ENCODE results near the gene EXOC2. TPM values are rescaled to one million over a fixed set of nuclear protein-coding genes. Genes with fewer than 3 reads are reported as not detected.
A peak's percentile ranks its signal among the peaks of the same experiment; 100 is the strongest.

EXOC2 gene
- total RNA-seq, 1 donor from 2014 or later, result 29.8 TPM

- POLR2A ChIA-PET, result interaction anchor here (1.4 kb wide), 1 partner anchor 36 kb away, joined by 5 read pairs; no protein-coding TSS in a partner anchor
- intact Hi-C loops (cut with micrococcal nuclease), result no loop called here
Measured at GRCh38 chr6:437037-437392, 255.9 kb downstream of the EXOC2 start.

GRCh38 chr6:436308-437036 lies 256.5 kb downstream of the EXOC2 start:
- TF ChIP-seq CTCF (IDR thresholded peaks at IDR 0.05), result no peak
- POLR2A ChIA-PET, result interaction anchor here (0.9 to 1.4 kb wide), 2 partner anchors 31 to 36 kb away, joined by 3 to 5 read pairs; no protein-coding TSS in a partner anchor
- DNase-seq (no peak), ATAC-seq (ENCODE audit: low read depth) (no peak)
- H3K4me1 Mint-ChIP-seq, result peaks cover 25% of the 10 kb centered on the region
- H3K9me3 Mint-ChIP-seq, result no peaks in the 10 kb centered on the region
- no peak overlapping the region for H3K4me3 Mint-ChIP-seq
- CTCF ChIA-PET, result interaction anchor here (1.6 kb wide), 1 partner anchor 8 kb away, joined by 3 read pairs; no protein-coding TSS in a partner anchor
- H3K27ac Mint-ChIP-seq, result peak overlapping the region; percentile 7
- intact Hi-C loops (cut with micrococcal nuclease), result no loop called here
- H3K27me3 Mint-ChIP-seq, result no peaks in the 10 kb centered on the region
- no peaks in the 10 kb centered on the region for H3K36me3 Mint-ChIP-seq (ENCODE audit: low read depth)

More at GRCh38 chr6:437037-437392, 255.9 kb downstream of the EXOC2 start:
- Mint-ChIP-seq H3K4me1 (peaks cover 19% of the 10 kb centered on the region), H3K36me3 (ENCODE audit: low read depth) (no peaks in the 10 kb centered on the region), H3K27me3 (no peaks in the 10 kb centered on the region), H3K9me3 (no peaks in the 10 kb centered on the region), H3K27ac (no peak overlapping the region), H3K4me3 (no peak overlapping the region)
- DNase-seq (no peak), ATAC-seq (ENCODE audit: low read depth) (no peak)
- CTCF ChIA-PET, result no interaction called here
- no peak for TF ChIP-seq CTCF (IDR thresholded peaks at IDR 0.05)

- intact Hi-C loops (cut with micrococcal nuclease), result no loop called here
- Mint-ChIP-seq H3K4me3 (no peak overlapping the region), H3K9me3 (no peaks in the 10 kb centered on the region), H3K4me1 (peaks cover 28% of the 10 kb centered on the region), H3K27ac (peak overlapping the region; percentile 93), H3K27me3 (no peaks in the 10 kb centered on the region), H3K36me3 (ENCODE audit: low read depth) (no peaks in the 10 kb centered on the region)
- ChIA-PET CTCF (interaction anchor here (1.6 kb wide), 1 partner anchor 8 kb away, joined by 3 read pairs; no protein-coding TSS in a partner anchor), POLR2A (interaction anchor here (0.9 to 1.4 kb wide), 6 partner anchors 13 to 50 kb away, joined by 3 to 5 read pairs (median 4); no protein-coding TSS in a partner anchor)
- no peak for TF ChIP-seq CTCF (IDR thresholded peaks at IDR 0.05)
- DNase-seq (no peak), ATAC-seq (ENCODE audit: low read depth) (no peak)
Measured at GRCh38 chr6:435441-436307, 257.3 kb downstream of the EXOC2 start.

Other genes with a start within 250 kb of the EXOC2 start
- gene HUS1B, start 36.0 kb downstream of the EXOC2 start, total RNA-seq, result 1.3 and 2.7 TPM in 2 replicates